Measurements from ENCODE around the gene TAS2R1. TPM values are rescaled to one million over a fixed set of nuclear protein-coding genes. Genes with fewer than 3 reads are reported as not detected.

Gene TAS2R1, protein sequence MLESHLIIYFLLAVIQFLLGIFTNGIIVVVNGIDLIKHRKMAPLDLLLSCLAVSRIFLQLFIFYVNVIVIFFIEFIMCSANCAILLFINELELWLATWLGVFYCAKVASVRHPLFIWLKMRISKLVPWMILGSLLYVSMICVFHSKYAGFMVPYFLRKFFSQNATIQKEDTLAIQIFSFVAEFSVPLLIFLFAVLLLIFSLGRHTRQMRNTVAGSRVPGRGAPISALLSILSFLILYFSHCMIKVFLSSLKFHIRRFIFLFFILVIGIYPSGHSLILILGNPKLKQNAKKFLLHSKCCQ
- not detected in 5 replicates for total RNA-seq (2022; extraction: Qiagen RNA extraction; ENCODE audit: low read depth)

GRCh38 chr5:9630251-9630650 is at the start of gene TAS2R1:
TAS2R1 (minus strand) TSS chr5:9630351; CDS start chr5:9630032, 319 bp downstream.

Other genes starting within 250 kb of the TAS2R1 start
- not detected in 5 replicates for gene SEMA5A, start 84.3 kb downstream of the TAS2R1 start, total RNA-seq (2022; extraction: Qiagen RNA extraction; ENCODE audit: low read depth)